HepG2 (cell line): Measurements from ENCODE around the gene LEFTY2. TPM values are rescaled to one million over a fixed set of nuclear protein-coding genes. Genes with fewer than 3 reads are reported as not detected.

Source experiments
- ATAC-seq: fragments of 200-7000 bp; cut with Tn5 transposase; 3 replicates; pipeline ENCODE4 v1.9.1; 2020; ENCODE audit warnings: mild to moderate bottlenecking, moderate library complexity
- BruUV-seq: library from RNA; stranded (reverse); fragments of 400-500 nt; replicated peaks from 2 replicates; lab custom pipeline; 2021; lab: Mats Ljungman, UMichigan
- CTCF ChIA-PET: fragments of 300-600 bp; formaldehyde crosslinking; extraction: SDS; loops from one replicate; lab custom pipeline; 2021; ENCODE audit warnings: low total read pairs, inconsistent platforms, low intra/inter-chr PET ratio; lab: Yijun Ruan, JAX
- POLR2A ChIA-PET: fragments of 350-600 bp; sonication (Branson Sonifier 250); formaldehyde crosslinking; loops from one replicate; lab custom pipeline; 2020; ENCODE audit warnings: antibody characterized with exemption, inconsistent platforms; lab: Yijun Ruan, JAX
- DNase-seq: peaks from one replicate; pipeline ENCODE4 v3.0.0-alpha.2; 2015; ENCODE audit warnings: low spot score
- FAIRE-seq: peaks from 3 replicates; lab custom pipeline; 2011; peaks lifted over from hg19 to GRCh38; lab: Jason Lieb, UNC
- H2AFZ ChIP-seq: one replicate; pipeline ENCODE4 v1.6.1; 2011; ENCODE audit warnings: low read length, inconsistent platforms
- H3K27ac ChIP-seq: fragments of 300-600 bp; 3 replicates; pipeline ENCODE4 v1.8.0; 2011; ENCODE audit warnings: mixed run types, mild to moderate bottlenecking, mixed read lengths, low read length, inconsistent platforms; ENCODE audit not compliant: insufficient read depth; ENCODE audit errors: extremely low read length
- H3K27me3 ChIP-seq, 2 experiments: fragments of 200-600 bp in 1 of 2; 2 replicates in 1 of 2; 3 replicates in 1 of 2; pipeline versions ENCODE4 v1.6.0 to v1.8.0; 2011; ENCODE audit warnings: low read length in 2 of 2, mild to moderate bottlenecking in 2 of 2, moderate library complexity in 2 of 2, inconsistent platforms in 1 of 2; ENCODE audit not compliant: insufficient read depth in 2 of 2, control insufficient read depth in 1 of 2
- H3K36me3 ChIP-seq, 2 experiments: fragments of 200-600 bp in 1 of 2; replicated peaks in 1 of 2; 2 replicates in 1 of 2; 3 replicates in 1 of 2; pipeline versions ENCODE4 v1.5.1 to v1.8.0; 2011; ENCODE audit warnings: low read length in 2 of 2, inconsistent platforms in 1 of 2; ENCODE audit not compliant: insufficient read depth in 2 of 2, control insufficient read depth in 1 of 2
- H3K4me1 ChIP-seq: 2 replicates; pipeline ENCODE4 v1.5.1; 2012; ENCODE audit warnings: low read length, inconsistent platforms; ENCODE audit not compliant: insufficient read depth
- H3K4me2 ChIP-seq: 2 replicates; pipeline ENCODE4 v1.6.0; 2011; ENCODE audit warnings: low read depth, low read length, inconsistent platforms
- H3K4me3 ChIP-seq, 3 experiments: fragments of 200-600 bp in 1 of 3; sonication (generic), shearing (Covaris generic) in 1 of 3; replicated peaks in 1 of 3; 2 replicates each; pipeline ENCODE4 v1.5.1; 2011 to 2016; ENCODE audit warnings: low read length in 3 of 3, inconsistent platforms in 2 of 3, low read depth in 2 of 3, mild to moderate bottlenecking in 2 of 3, control low read depth in 1 of 3, mixed read lengths in 1 of 3; ENCODE audit not compliant: insufficient read depth in 1 of 3
- H3K79me2 ChIP-seq: one replicate; pipeline ENCODE4 v1.6.1; 2011; ENCODE audit warnings: low read length, inconsistent platforms; ENCODE audit not compliant: insufficient read depth
- H3K9ac ChIP-seq: 2 replicates; pipeline ENCODE4 v1.6.0; 2011; ENCODE audit warnings: mild to moderate bottlenecking, low read depth, low read length, inconsistent platforms; ENCODE audit not compliant: insufficient read depth
- H3K9me3 ChIP-seq: 2 replicates; pipeline ENCODE4 v1.5.1; 2012; ENCODE audit warnings: mild to moderate bottlenecking, low read length
- H4K20me1 ChIP-seq: 2 replicates; pipeline ENCODE4 v1.6.0; 2011; ENCODE audit warnings: inconsistent platforms, mild to moderate bottlenecking, low read length, moderate library complexity; ENCODE audit not compliant: insufficient read depth
- CEBPG ChIP-seq: IDR thresholded peaks from 2 replicates; pipeline ENCODE4 v1.6.1; 2016
- HHEX ChIP-seq: IDR thresholded peaks from 2 replicates; pipeline ENCODE4 v1.6.1; 2016; ENCODE audit warnings: control low read depth
- ISL2 ChIP-seq: sonication (generic); formaldehyde crosslinking; IDR thresholded peaks from 2 replicates; pipeline ENCODE4 v1.5.0; 2020; ENCODE audit warnings: missing genetic modification reagents
- NCOR1 ChIP-seq: fragments of 200-600 bp; sonication (generic); IDR thresholded peaks from 2 replicates; pipeline ENCODE4 v1.7.0; 2017; ENCODE audit warnings: antibody characterized with exemption, low read length, borderline replicate concordance
- SAP130 ChIP-seq: IDR thresholded peaks from 2 replicates; pipeline ENCODE4 v1.6.1; 2016; ENCODE audit warnings: low read depth
- SMC3 ChIP-seq: IDR thresholded peaks from 2 replicates; pipeline ENCODE4 v1.6.1; 2011; ENCODE audit warnings: low read length, improper control_type of control experiment
- SYNCRIP ChIP-seq: fragments of 200-400 bp; formaldehyde crosslinking; IDR thresholded peaks from 2 replicates; pipeline ENCODE4 v1.6.1; 2018; ENCODE audit warnings: mild to moderate bottlenecking, low read depth, low read length; ENCODE audit not compliant: insufficient read depth
- TBP ChIP-seq: sonication (generic); formaldehyde crosslinking; IDR thresholded peaks from 2 replicates; pipeline ENCODE4 v1.5.0; 2020; ENCODE audit warnings: missing genetic modification reagents
- ZNF12 ChIP-seq: sonication (generic); formaldehyde crosslinking; IDR thresholded peaks from 2 replicates; pipeline ENCODE4 v1.5.0; 2020; ENCODE audit warnings: missing genetic modification reagents
- ZNF709 ChIP-seq: sonication (generic); formaldehyde crosslinking; IDR thresholded peaks from 2 replicates; pipeline ENCODE4 v1.5.0; 2020; ENCODE audit warnings: mild to moderate bottlenecking, missing genetic modification reagents
- WGBS: methylation state at CpG from one replicate; pipeline ENCODE4 v1.1.6; 2017; ENCODE audit warnings: low lambda C conversion rate; 5-methylcytosine and 5-hydroxymethylcytosine counted together
- in situ Hi-C: cut with HindIII; loops from 2 replicates; pipeline ENCODE4 v1.10.0; 2017; ENCODE audit warnings: low pct_unique_long_range_greater_than_20kb; ENCODE audit not compliant: extremely low pct_ligation_motif_present
- intact Hi-C: fragments of 100-400 bp; cut with micrococcal nuclease; formaldehyde crosslinking; loops from one replicate; pipeline ENCODE4 v1.10.0; 2022; ENCODE audit not compliant: unreplicated experiment
- polyA plus RNA-seq, 8 experiments: library from polyadenylated mRNA; depleted of rRNA in 3 of 8; stranded (reverse) in 7 of 8; unstranded in 1 of 8; fragments of >200 nt; fragmentation: Illumina TruSeq in 4 of 8; extraction: Trizol in 4 of 8; gene quantifications; 2 replicates each; pipeline versions ENCODE4 v1.2.1 to v1.2.3, GENCODE V29; 2011 to 2016; ENCODE audit warnings: low read depth in 4 of 8, missing spikeins in 1 of 8, mixed read lengths in 1 of 8; ENCODE audit not compliant: insufficient read depth in 1 of 8
- total RNA-seq, 5 experiments: library from RNA; depleted of rRNA; stranded (reverse); fragments of >200 nt; fragmentation: Illumina TruSeq; extraction: Trizol; gene quantifications; 2 replicates each; pipeline ENCODE4 v1.2.3, GENCODE V29; 2016; ENCODE audit warnings: low read depth in 1 of 5
- TF ChIP-seq, protein P1 (sequence below): fragments of 450-650 bp; IDR thresholded peaks from 2 replicates; pipeline ENCODE4 v1.6.1; 2016
- TF ChIP-seq, protein P2 (sequence below): sonication (generic); formaldehyde crosslinking; IDR thresholded peaks from 2 replicates; pipeline ENCODE4 v1.5.0; 2020; ENCODE audit warnings: mild to moderate bottlenecking, missing genetic modification reagents, moderate library complexity

Gene LEFTY2
- total and polyA plus RNA-seq, 2 of the 13 experiments (the other 11 are each of a cell fraction or from before 2014, with no cell fraction given): 0.13 to 0.33 TPM

DNA sequence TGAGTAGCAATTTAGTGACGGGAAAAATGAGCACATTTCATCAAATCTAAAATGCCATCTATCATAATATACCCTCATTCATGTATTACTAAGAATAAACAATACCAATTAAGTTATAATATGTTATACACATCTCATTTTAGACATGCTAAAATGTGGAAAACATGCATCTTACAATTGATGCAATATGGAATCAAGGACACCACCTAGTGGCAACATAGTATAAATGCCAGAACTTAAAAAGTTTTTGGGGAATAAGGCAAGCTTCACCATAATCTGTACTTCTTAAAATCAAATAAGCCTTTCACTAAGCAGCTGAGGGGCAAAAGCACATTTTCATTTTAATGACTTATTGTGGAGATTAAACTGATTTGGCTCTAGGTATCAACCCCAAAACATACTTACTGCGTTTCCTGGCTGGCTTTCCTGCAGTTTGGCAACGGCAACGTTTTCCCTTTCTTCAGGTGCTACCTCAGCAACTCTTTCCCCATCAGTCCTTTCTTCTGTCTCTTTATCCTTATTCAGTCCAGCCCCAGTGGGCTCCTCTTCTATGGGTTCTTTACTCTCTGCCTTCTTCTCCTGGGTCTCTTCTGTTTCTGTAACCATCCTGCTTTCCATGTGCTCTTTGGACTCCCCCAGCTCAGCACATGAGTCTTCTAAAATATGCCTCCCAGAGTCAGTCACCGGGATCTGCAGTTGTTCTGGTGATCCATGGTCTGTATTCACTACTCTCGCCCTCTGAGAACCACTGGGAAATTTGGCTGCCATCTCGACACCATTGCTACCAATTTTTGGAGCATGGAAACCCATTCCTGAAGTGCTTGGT, 46.7 kb upstream of the LEFTY2 start:
- Histone ChIP-seq H3K4me3 (no peak overlapping the region), H3K27me3 (no peaks in the 10 kb centered on the region), H3K9ac (no peak overlapping the region), H3K79me2 (no peaks in the 10 kb centered on the region), H4K20me1 (peaks cover 8% of the 10 kb centered on the region; the same call in 1 of the 2 replicates), H3K27ac (peak overlapping the region; percentile 3), H2AFZ (no peak overlapping the region), H3K4me2 (no peak overlapping the region), H3K36me3 (peaks cover 16 to 75% of the 10 kb centered on the region in 2 experiments), H3K4me1 (peaks cover 12% of the 10 kb centered on the region), H3K9me3 (no peaks in the 10 kb centered on the region)
- no peak for TF ChIP-seq ZNF12 (CRISPR knock-in tag)
- no peak for TF ChIP-seq TBP
- TF ChIP-seq, protein P1, sequence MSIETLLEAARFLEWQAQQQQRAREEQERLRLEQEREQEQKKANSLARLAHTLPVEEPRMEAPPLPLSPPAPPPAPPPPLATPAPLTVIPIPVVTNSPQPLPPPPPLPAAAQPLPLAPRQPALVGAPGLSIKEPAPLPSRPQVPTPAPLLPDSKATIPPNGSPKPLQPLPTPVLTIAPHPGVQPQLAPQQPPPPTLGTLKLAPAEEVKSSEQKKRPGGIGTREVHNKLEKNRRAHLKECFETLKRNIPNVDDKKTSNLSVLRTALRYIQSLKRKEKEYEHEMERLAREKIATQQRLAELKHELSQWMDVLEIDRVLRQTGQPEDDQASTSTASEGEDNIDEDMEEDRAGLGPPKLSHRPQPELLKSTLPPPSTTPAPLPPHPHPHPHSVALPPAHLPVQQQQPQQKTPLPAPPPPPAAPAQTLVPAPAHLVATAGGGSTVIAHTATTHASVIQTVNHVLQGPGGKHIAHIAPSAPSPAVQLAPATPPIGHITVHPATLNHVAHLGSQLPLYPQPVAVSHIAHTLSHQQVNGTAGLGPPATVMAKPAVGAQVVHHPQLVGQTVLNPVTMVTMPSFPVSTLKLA: peak; percentile 58
- no peak for TF ChIP-seq HHEX (CRISPR knock-in tag)
- TF ChIP-seq CEBPG (CRISPR knock-in tag): peak; percentile 57
- TF ChIP-seq, protein P2, sequence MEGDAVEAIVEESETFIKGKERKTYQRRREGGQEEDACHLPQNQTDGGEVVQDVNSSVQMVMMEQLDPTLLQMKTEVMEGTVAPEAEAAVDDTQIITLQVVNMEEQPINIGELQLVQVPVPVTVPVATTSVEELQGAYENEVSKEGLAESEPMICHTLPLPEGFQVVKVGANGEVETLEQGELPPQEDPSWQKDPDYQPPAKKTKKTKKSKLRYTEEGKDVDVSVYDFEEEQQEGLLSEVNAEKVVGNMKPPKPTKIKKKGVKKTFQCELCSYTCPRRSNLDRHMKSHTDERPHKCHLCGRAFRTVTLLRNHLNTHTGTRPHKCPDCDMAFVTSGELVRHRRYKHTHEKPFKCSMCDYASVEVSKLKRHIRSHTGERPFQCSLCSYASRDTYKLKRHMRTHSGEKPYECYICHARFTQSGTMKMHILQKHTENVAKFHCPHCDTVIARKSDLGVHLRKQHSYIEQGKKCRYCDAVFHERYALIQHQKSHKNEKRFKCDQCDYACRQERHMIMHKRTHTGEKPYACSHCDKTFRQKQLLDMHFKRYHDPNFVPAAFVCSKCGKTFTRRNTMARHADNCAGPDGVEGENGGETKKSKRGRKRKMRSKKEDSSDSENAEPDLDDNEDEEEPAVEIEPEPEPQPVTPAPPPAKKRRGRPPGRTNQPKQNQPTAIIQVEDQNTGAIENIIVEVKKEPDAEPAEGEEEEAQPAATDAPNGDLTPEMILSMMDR (CRISPR knock-in tag): peak; percentile 61
- TF ChIP-seq NCOR1: no peak
- peak; percentile 96; the same call in 1 of the 2 replicates for TF ChIP-seq ZNF709 (CRISPR knock-in tag)
- TF ChIP-seq SMC3: peak; percentile 39; the same call in 1 of the 2 replicates
- TF ChIP-seq SAP130 (CRISPR knock-in tag): peak; percentile 8; the same call in 1 of the 2 replicates
- no peak for TF ChIP-seq ISL2 (CRISPR knock-in tag)
- no peak for TF ChIP-seq SYNCRIP
- FAIRE-seq (peak; percentile 71), DNase-seq (peak; percentile 28), ATAC-seq (peak; percentile 68)
- WGBS: 80% methylated on average over 7 of the region's 7 CpGs
- POLR2A ChIA-PET: interaction anchor here (1.0 to 2.5 kb wide), 5 partner anchors 8 to 514 kb away, joined by 3 to 8 read pairs (median 4); partner anchors contain the start of genes H3-3A, PYCR2 and SDE2
- intact Hi-C loops: no loop called here
- CTCF ChIA-PET: interaction anchor here (2.5 kb wide), 1 partner anchor 513 kb away, joined by 26 read pairs; no protein-coding TSS in a partner anchor
- in situ Hi-C loops: no loop called here
- TSS peak; percentile 10 for BruUV-seq
